OCI-LY7 (cell line): ENCODE data around the gene CHRNA4.

ENCODE experiments used
- CTCF ChIP-seq: fragments of 200-600 bp; sonication (generic); conservative IDR thresholded peaks from 2 replicates; pipeline ENCODE4 v1.5.1; 2014; ENCODE audit warnings: mild to moderate bottlenecking, antibody characterized with exemption, low read length, moderate library complexity, mixed read lengths
- EZH2phosphoT487 ChIP-seq: fragments of 200-600 bp; sonication (generic); IDR thresholded peaks from 2 replicates; pipeline ENCODE4 v1.6.1; 2018; ENCODE audit warnings: low read depth, borderline replicate concordance, mild to moderate bottlenecking, mixed run types, antibody characterized with exemption, low read length, moderate library complexity, mixed read lengths

DNA sequence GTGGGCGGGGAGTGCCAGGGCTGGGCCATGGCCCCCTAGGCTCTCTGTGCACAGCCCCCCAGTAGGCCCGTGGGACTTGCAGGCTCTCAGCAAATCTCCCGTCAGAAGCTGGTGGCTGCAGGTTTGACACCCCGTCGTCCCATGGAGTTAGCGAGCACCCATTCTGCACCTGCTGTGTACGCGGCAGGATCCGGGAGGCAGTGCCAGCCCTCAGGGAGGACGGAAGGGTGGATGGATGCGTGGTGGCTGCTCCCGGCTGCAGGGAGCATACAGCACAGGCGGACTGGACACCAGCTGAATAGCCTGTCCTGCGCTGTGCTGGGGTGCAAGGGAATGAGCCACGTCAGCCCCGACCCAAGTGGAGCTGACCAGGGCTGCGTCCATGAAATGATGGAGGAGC lies 32.4 kb upstream of the CHRNA4 start:
- TF ChIP-seq CTCF: no peak
- no peak for TF ChIP-seq EZH2phosphoT487
